ENCODE data around the gene YY1. TPM values are rescaled to one million over a fixed set of nuclear protein-coding genes. Genes with fewer than 3 reads are reported as not detected.

The YY1 gene
- total and polyA plus RNA-seq, 2 of the 8 experiments (the other 6 are each of a cell fraction or from before 2014, with no cell fraction given), result 26.4 to 106 TPM

DNA sequence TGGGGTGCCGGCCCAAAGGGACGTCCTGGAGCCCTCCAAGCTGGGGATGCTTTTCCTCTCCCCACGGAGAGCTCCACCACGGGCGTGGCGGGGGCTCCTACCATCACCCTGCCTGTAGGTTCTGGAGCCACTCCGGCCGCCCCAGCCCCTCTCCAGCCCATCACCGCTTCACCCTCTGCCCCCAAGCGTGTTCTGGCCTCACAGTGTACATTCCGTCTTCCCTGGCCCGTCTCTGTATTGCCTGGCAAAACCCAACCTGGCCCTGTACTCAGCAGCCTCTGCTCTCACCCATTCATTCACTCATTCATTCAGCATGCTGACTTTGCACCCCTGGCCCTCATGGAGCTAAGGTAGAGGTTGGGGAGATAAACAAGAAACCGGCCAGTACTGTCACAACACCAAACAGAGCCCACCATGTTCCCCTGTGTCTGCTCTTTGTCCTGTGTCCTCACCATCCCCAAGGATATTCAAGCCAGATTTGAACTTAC lies 47.0 kb downstream of the YY1 start (continued):
- no peak for TF ChIP-seq CHD2 (IDR thresholded peaks at IDR 0.05; ENCODE audit: low read length)
- TF ChIP-seq TAF7 (optimal IDR thresholded peaks at IDR 0.05; ENCODE audit: borderline replicate concordance, low read depth, low read length), result no peak
- no peak for TF ChIP-seq POU5F1 (IDR thresholded peaks at IDR 0.05; ENCODE audit: low read depth, low read length)
- no peak for TF ChIP-seq SP4 (IDR thresholded peaks at IDR 0.05; ENCODE audit: low read length)
- no peak for TF ChIP-seq TBP (IDR thresholded peaks at IDR 0.05; ENCODE audit: low read depth, low read length)
